ENCODE results near the gene RBBP5.

The RBBP5 gene

DNA sequence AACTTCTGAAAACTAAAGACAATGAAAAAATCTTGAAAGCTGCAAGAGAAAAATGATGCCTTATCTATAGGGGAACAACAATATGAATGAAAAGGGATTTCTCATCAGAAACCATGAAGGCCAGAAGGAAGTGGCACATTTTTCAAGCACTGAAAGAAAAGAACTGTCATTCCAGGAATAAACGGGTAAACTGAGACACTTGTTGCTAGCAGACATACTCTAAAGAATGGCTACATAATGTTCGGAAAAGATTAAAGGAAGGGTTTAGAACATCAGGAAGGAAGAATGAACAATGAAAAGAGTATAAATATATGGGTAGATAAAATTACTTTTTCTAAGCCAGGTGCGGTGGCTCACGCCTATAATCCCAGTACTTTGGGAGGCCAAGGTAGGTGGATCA, 14.5 kb downstream of the RBBP5 start:
- Mint-ChIP-seq H3K9me3 (no peaks in the 10 kb centered on the region), H3K27me3 (no peaks in the 10 kb centered on the region), H3K27ac (no peak overlapping the region), H3K4me3 (no peak overlapping the region), H3K4me1 (no peaks in the 10 kb centered on the region)
- DNase-seq (no peak), ATAC-seq (no peak)

DNA sequence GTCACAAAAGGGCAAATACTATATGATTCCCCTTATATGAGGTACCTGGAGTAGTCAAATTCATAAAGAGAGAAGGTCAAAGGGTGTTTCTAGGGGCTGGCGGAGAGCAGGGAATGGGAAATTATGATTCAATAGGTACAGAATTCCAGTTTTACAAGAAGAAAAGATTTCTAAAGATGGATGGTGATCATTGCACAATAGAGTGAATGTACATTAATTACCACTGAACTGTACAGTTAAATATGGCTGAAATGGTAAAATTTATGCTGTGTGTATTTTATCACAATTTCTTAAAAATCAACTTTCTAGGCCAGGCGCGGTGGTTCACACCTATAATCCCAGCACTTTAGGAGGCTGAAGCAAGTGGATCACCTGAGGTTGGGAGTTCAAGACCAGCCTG, 19.4 kb downstream of the RBBP5 start:
- H3K4me1 Mint-ChIP-seq = no peaks in the 10 kb centered on the region
- no peak for ATAC-seq

DNA sequence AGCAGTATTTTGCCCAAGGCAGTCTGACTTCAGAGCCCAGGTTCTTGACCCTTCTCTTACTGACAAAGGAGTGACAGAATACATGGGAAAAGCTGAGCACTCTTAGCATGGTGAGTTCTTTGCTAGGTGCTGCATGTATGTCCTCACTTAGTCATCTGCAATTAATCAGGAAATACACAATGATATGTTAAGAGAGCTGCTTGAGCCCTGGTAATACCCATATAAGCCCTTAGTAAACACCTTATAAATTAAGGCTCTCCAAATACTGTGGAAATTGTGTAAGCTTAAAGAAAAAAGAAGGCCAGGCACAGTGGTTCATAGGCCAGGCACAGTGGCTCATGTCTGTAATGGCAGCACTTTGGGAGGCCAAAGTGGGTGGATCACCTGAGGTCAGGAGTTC, 23.5 kb downstream of the RBBP5 start:
- Mint-ChIP-seq H3K9me3 (no peaks in the 10 kb centered on the region), H3K4me1 (no peaks in the 10 kb centered on the region), H3K27ac (no peak overlapping the region), H3K27me3 (no peaks in the 10 kb centered on the region), H3K4me3 (no peak overlapping the region)
- no peak for ATAC-seq
- DNase-seq = no peak

More for the DNA sequence above, 19.4 kb downstream of the RBBP5 start:
- Mint-ChIP-seq H3K27ac (no peak overlapping the region), H3K4me3 (no peak overlapping the region), H3K9me3 (no peaks in the 10 kb centered on the region), H3K27me3 (no peaks in the 10 kb centered on the region)
- no peak for DNase-seq

DNA sequence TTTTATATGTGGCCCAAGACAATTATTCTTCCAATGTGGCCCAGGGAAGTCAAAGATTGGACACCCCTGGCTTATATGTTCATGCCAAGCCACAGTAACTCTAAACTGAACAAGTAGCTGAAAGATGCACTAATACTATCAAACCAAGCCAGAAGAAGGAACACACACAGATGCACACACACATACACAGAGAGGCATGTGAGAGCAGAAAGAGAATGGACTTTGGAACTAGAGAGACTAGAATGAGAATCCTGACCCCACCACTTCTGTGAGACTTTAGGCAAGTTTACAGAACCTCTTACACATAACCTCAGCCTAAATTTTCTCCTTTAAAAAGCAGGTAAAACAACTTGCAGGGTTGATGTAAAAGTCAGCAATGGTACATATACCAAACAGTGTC, 26.4 kb downstream of the RBBP5 start:
- no peak overlapping the region for H3K4me3 Mint-ChIP-seq
- ATAC-seq (no peak), DNase-seq (no peak)
- H3K27ac Mint-ChIP-seq = no peak overlapping the region
- H3K27me3 Mint-ChIP-seq = no peaks in the 10 kb centered on the region
- H3K4me1 Mint-ChIP-seq = no peaks in the 10 kb centered on the region
- H3K9me3 Mint-ChIP-seq = no peaks in the 10 kb centered on the region

DNA sequence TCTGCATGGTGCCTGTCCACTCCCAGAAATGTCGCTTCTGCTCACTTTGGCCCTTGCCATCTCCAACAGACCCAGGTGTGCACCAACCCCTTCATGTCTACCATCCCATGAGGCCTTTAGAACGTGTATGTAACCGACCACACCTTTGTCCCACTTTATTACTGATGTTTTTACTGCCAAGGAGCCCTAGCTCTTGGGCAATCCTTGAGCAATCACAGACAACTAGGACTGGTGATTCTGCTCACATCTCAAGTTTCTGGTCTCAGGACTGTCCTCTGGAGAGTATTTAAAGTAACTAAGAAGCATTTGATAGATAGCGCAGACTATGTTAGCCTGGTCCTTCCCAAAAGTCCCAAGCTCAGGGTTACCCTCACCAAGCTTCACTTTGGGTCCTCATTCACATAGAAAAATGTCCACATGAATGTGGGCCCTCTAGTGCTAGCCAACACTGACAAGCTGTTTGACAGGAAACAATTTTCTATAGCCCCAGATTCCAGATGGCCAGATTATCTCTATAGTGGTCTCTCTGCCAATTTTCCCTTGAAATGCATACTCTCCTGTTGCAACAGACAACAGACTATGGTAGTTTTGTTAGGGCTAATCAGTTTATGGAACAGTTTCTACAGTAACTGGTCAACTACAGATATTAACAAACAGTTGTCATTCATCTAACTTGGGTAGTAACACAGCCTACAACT, 30.6 kb downstream of the RBBP5 start:
- H3K4me3 Mint-ChIP-seq = no peak overlapping the region
- DNase-seq (no peak), ATAC-seq (no peak)
- no peaks in the 10 kb centered on the region for H3K9me3 Mint-ChIP-seq
- H3K4me1 Mint-ChIP-seq = no peaks in the 10 kb centered on the region
- no peaks in the 10 kb centered on the region for H3K27me3 Mint-ChIP-seq
- peak overlapping the region in 1 of 2 donors; percentile 27 for H3K27ac Mint-ChIP-seq

DNA sequence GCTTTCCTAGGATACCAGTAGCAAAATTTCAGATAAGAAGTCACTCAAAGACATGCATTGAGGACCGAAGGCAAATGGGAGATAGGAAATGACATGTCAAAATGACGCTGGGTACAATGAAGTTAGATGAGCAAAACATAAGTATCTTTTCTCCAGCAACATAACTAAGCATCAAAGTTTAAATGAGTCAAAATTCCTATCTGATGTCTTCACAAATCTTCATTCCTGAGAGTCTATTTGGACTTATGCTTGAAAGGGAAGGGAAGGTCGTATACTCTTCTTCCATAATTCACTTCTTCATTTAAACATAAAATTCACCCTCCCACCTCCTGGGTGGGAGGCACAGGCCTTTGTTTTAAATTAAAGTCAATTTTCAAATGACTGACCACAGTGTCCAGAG, 33.4 kb downstream of the RBBP5 start:
- Mint-ChIP-seq H3K9me3 (no peaks in the 10 kb centered on the region), H3K27me3 (no peaks in the 10 kb centered on the region), H3K4me1 (no peaks in the 10 kb centered on the region), H3K4me3 (no peak overlapping the region), H3K27ac (no peak overlapping the region)
- ATAC-seq (no peak), DNase-seq (no peak)

DNA sequence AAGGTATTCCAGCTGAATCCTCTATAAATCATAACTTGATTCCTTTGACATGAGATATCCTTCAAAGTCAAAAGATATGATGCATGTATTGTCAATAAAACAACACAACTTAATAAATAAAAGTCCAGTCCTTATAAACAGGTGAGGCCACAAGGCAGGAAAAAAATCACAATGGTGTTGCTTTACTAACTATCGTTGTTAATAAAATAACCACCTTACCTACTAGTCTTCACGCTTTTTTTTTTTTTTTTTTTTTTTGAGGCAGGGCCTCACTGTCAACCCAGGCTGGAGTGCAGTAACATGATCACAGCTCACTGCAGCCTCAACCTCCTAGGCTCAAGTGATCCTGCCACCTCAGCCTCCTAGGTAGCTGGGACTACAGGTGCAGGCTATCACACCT, 37.4 kb downstream of the RBBP5 start, which contains the start of gene TMEM81:
TMEM81 (minus strand) TSS at position 101 of the 400 bp plus-strand sequence. CDS start 140 bp downstream, outside the sequence.
- DNase-seq (no peak), ATAC-seq (no peak)
- no peaks in the 10 kb centered on the region for H3K27me3 Mint-ChIP-seq
- no peak within 1 kb of the TSS for H3K4me3 Mint-ChIP-seq
- H3K9me3 Mint-ChIP-seq = no peaks in the 10 kb centered on the region
- no peaks in the 10 kb centered on the region for H3K4me1 Mint-ChIP-seq
- peak within 1 kb of the TSS; percentile 20 to 30 for H3K27ac Mint-ChIP-seq

DNA sequence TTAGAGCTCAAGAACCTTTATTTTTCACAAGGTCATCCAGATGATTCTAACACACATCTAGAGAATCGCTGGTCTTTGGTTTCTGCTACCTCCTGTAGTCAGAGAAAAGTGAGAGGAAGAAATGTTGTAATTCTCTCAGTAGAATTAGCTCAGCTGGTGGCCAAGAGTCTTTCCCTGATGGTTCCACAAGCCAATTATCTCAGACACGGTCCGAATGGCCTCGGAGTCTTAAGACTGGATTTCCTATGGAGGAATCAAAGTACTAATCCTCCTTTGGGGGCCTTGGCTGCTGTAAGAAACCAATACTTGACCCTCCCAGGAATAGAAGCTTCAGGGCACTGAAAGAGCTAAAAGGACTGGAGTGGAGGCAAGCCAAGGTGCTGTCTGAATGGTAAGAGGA, 39.3 kb downstream of the RBBP5 start:
- Mint-ChIP-seq H3K4me1 (no peaks in the 10 kb centered on the region), H3K4me3 (no peak overlapping the region), H3K27ac (no peak overlapping the region), H3K27me3 (no peaks in the 10 kb centered on the region), H3K9me3 (no peaks in the 10 kb centered on the region)
- no peak for ATAC-seq
- no peak for DNase-seq

DNA sequence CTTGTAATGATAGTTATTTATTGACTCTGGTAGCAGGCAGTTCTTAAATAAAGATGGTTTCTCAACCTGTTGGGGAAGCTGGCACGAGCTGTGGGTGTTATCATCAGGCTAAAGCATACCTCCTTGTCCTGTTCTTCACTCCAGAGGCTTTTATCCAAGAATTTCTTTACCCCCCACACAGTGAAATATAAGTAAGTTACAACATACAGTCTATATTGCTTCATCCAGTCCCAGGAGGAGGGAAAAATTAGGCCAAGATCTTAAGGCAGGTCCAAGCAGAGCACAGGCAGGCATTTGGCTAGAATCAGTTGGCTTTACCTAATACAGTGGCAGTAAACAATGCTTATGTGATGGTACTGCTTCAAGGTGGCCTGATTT, 43.9 kb downstream of the RBBP5 start:
- no peak overlapping the region for H3K4me3 Mint-ChIP-seq
- no peaks in the 10 kb centered on the region for H3K9me3 Mint-ChIP-seq
- no peaks in the 10 kb centered on the region for H3K4me1 Mint-ChIP-seq
- DNase-seq (no peak), ATAC-seq (no peak)
- H3K27me3 Mint-ChIP-seq = no peaks in the 10 kb centered on the region
- H3K27ac Mint-ChIP-seq = no peak overlapping the region

DNA sequence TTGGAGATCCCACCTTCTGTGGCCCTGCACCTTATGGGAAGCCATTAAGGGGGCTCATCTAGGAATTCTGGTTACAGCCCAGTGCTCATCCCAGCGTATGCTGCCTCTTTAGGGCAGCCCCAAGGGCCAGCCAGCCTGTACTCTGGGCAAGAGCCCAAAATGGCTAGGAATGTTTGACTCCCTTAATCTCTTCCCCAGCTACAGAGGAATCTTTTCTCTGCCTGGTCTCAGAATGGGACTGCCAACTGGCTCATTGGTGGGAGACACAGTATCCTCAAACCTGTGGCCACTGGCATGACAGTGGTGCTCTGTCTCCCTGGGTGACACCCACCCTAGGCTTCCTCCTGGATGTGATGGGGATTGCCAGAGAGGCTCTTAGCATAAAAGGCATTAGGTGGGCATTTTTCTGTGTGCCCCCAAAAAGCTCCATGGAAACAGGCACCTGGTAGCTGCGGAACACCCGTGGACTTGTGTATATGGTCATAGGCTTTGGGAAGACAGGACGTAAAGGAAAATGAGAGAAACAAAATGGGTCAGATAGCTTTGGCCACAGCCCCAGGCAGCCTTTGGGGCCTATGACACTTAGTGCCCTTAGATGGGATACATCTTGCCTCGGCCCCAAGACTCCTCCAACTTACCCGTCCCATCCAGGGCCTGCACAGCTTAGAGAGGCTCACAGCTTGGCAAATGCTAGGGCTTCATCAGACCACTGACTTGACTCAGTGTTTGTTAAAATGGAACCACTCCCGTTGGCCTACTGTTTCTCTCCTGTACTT, 44.4 kb downstream of the RBBP5 start:
- Mint-ChIP-seq H3K27me3 (no peaks in the 10 kb centered on the region), H3K27ac (no peak overlapping the region), H3K9me3 (no peaks in the 10 kb centered on the region), H3K4me1 (no peaks in the 10 kb centered on the region), H3K4me3 (no peak overlapping the region)
- no peak for ATAC-seq
- DNase-seq = no peak

DNA sequence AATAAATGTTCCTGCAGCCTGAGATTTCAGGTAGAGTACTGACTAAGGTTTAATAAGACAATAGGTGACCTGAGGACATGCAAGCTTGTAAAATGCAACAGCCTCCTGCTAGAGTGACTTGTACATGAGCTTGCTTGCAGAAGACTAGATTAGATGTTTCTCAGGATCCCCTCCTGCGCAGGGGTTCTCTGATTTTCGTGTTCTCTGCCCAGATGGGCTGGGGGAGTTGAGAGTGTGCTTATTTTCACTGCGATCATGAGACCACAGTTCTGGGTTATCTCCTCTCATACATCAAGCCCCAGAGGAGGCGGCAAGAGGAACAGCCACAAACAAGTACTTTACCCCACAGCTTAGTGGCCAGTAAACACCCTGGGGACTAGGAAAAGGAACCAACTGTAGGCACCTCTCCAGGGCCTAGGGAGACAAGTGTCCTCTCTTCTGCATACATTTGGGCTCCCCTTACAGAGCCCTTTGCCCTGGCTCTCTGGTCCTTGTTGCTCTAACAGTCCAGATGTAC, 45.5 kb downstream of the RBBP5 start:
- ATAC-seq (no peak), DNase-seq (no peak)
- Mint-ChIP-seq H3K4me1 (no peaks in the 10 kb centered on the region), H3K4me3 (no peak overlapping the region), H3K27ac (no peak overlapping the region), H3K27me3 (no peaks in the 10 kb centered on the region), H3K9me3 (no peaks in the 10 kb centered on the region)

DNA sequence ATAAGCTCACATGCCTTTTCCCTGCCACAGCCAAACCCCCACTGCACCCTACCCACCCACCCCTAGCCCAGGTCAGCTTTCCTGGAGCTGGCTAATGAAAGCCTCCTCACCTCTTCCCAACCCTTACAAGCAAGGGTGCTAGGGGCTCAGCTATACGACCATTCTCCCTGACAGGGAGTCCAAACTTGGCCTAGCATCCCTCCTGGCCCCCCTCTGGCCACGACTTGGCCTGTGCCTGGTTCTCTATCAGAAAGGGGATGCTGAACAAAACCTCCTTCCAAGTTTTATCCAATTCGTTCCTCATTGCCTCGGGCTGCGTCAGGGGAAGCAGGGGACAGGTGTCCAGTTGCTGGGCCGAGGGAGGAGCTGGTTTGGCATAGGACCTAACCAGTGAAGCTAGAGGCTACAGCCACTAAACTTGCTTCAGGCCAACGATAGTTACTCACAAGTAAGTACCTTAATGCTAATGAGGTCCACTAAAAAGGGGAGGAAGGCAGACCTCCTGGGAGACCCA, 46.1 kb downstream of the RBBP5 start:
- no peak for ATAC-seq
- no peaks in the 10 kb centered on the region for H3K4me1 Mint-ChIP-seq
- no peak overlapping the region for H3K4me3 Mint-ChIP-seq
- DNase-seq = no peak
- no peaks in the 10 kb centered on the region for H3K9me3 Mint-ChIP-seq
- no peaks in the 10 kb centered on the region for H3K27me3 Mint-ChIP-seq
- H3K27ac Mint-ChIP-seq = no peak overlapping the region

DNA sequence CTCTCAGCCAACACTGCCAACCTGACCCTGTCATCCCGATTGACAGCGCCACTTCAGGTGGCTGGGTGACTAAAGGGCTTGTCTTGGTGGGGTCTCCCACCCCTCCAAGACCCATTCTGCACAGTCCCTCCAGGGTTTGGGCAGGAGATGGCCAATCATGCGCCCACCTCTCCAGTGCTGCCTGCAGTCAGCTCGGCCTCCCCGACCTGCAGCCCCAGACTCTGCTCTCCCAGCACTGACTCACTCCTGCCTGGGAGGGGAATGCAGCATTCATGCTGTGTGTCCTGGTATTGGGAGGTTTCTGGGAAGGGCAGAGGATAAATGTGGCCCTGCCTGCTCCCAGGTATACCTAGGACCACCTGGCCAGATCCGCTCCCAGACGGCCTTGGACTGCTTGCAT, 47.3 kb downstream of the RBBP5 start:
- DNase-seq (no peak), ATAC-seq (no peak)
- H3K4me1 Mint-ChIP-seq = no peaks in the 10 kb centered on the region
- no peaks in the 10 kb centered on the region for H3K27me3 Mint-ChIP-seq
- no peak overlapping the region for H3K27ac Mint-ChIP-seq
- H3K4me3 Mint-ChIP-seq = no peak overlapping the region
- no peaks in the 10 kb centered on the region for H3K9me3 Mint-ChIP-seq

DNA sequence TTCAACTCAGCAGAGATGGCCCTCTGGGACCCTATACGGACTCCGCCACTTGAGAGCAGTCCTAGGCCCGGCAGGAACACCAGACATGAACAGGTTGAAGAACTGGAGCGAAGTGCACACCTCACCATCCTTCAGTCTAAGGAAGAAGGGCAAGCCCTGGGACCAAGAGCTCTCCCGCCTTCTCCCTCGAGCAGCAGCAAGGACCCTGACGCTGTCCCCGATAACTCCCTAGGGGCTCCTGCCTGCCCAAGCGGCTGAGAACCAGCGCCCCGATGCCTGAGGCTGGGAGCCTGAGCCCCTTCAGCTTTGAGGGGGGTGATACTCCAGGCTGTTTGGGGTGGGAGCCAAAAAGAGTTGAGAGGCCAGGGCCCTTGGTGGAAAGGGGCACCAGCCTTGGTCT, 47.7 kb downstream of the RBBP5 start:
- H3K27me3 Mint-ChIP-seq = no peaks in the 10 kb centered on the region
- ATAC-seq = no peak
- no peak overlapping the region for H3K4me3 Mint-ChIP-seq
- H3K9me3 Mint-ChIP-seq = no peaks in the 10 kb centered on the region
- no peaks in the 10 kb centered on the region for H3K4me1 Mint-ChIP-seq
- peak overlapping the region in 1 of 2 donors; percentile 34 for H3K27ac Mint-ChIP-seq
- no peak for DNase-seq

DNA sequence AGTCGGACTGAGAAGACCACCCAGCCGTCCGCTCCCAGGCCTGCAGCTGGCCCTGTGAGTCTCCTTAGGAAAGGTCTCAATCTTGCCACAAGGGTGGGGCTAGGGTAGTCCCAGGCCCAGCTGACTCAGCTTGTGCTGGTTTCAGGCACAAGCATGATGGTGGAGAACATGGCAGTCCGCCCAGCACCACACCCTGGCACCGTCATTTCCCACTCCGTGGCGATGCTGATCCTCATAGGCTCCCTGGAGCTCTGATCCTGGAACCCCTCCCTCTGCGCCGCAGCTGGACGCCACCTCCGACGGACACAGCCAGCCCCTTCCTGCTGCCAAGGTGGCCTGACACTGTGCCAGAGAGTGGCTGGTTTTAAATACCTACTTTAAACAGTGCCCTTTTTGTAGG, 48.3 kb downstream of the RBBP5 start:
- Mint-ChIP-seq H3K4me3 (no peak overlapping the region), H3K27me3 (no peaks in the 10 kb centered on the region), H3K9me3 (no peaks in the 10 kb centered on the region), H3K27ac (no peak overlapping the region), H3K4me1 (no peaks in the 10 kb centered on the region)
- ATAC-seq = no peak
- DNase-seq = no peak

DNA sequence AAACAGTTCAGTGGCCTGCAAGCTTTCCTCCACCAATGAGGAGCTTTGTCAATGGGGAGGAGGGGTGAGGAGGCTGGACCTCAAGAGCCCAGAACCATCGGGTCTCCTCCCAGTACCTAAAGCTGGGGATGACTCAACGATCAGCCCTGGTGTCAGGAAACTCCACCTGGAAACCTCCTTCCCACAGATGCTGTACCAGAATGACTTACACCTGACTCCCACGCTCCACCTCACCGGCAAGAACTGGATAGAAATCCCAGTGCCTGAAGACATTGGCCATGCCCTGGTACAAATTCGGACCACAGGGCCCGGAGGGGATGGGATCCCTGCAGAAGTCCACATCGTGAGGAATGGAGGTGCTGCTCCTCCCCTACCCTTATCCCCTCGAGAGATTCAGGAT, 48.9 kb downstream of the RBBP5 start:
- ATAC-seq (no peak), DNase-seq (no peak)
- no peaks in the 10 kb centered on the region for H3K9me3 Mint-ChIP-seq
- no peak overlapping the region for H3K4me3 Mint-ChIP-seq
- H3K27me3 Mint-ChIP-seq = no peaks in the 10 kb centered on the region
- no peaks in the 10 kb centered on the region for H3K4me1 Mint-ChIP-seq
- H3K27ac Mint-ChIP-seq = no peak overlapping the region

All from stimulated activated naive CD8-positive, alpha-beta T cell treated with anti-CD3 and anti-CD28 coated beads, Interleukin-15, amount 100 ng/mL, for 72 hours (primary cell).